HUES48 (cell line): ENCODE measurements around the gene C22orf39.

ENCODE experiments used
- H3K27ac ChIP-seq: one replicate; pipeline ENCODE4 v1.7.0; 2013; ENCODE audit warnings: low read depth, low read length, inconsistent platforms
- H3K27me3 ChIP-seq: 2 replicates; pipeline ENCODE4 v1.6.1; 2013; ENCODE audit warnings: mild to moderate bottlenecking, low read length; ENCODE audit not compliant: control insufficient read depth, insufficient read depth
- H3K36me3 ChIP-seq: 2 replicates; pipeline ENCODE4 v1.6.1; 2013; ENCODE audit warnings: low read length; ENCODE audit not compliant: control insufficient read depth, insufficient read depth
- H3K4me1 ChIP-seq: 2 replicates; pipeline ENCODE4 v1.6.1; 2013; ENCODE audit warnings: mild to moderate bottlenecking, low read length; ENCODE audit not compliant: control insufficient read depth, insufficient read depth
- H3K4me3 ChIP-seq: 2 replicates; pipeline ENCODE4 v1.5.1; 2013; ENCODE audit warnings: mild to moderate bottlenecking, low read depth, low read length
- H3K9ac ChIP-seq: 2 replicates; pipeline ENCODE4 v1.6.1; 2013; ENCODE audit warnings: mild to moderate bottlenecking, low read depth, low read length, moderate library complexity
- H3K9me3 ChIP-seq: 2 replicates; pipeline ENCODE4 v1.6.1; 2013; ENCODE audit warnings: low read length; ENCODE audit not compliant: control insufficient read depth, insufficient read depth

Gene C22orf39

GRCh38 chr22:19463491-19464469, 16.3 kb upstream of the C22orf39 start:
- Histone ChIP-seq H3K27me3 (no peaks in the 10 kb centered on the region), H3K9me3 (no peaks in the 10 kb centered on the region), H3K4me3 (no peak overlapping the region), H3K9ac (no peak overlapping the region), H3K36me3 (peaks cover 86% of the 10 kb centered on the region), H3K27ac (no peak overlapping the region), H3K4me1 (no peaks in the 10 kb centered on the region)

GRCh38 chr22:19463008-19463407, 15.5 kb upstream of the C22orf39 start:
- no peaks in the 10 kb centered on the region for H3K9me3 ChIP-seq
- H3K9ac ChIP-seq: no peak overlapping the region
- peaks cover 85% of the 10 kb centered on the region for H3K36me3 ChIP-seq
- H3K27me3 ChIP-seq: no peaks in the 10 kb centered on the region
- H3K27ac ChIP-seq: no peak overlapping the region
- no peaks in the 10 kb centered on the region for H3K4me1 ChIP-seq
- H3K4me3 ChIP-seq: no peak overlapping the region

GRCh38 chr22:19461506-19461905, 14.0 kb upstream of the C22orf39 start:
- Histone ChIP-seq H3K9ac (no peak overlapping the region), H3K36me3 (peaks cover 84% of the 10 kb centered on the region), H3K27me3 (no peaks in the 10 kb centered on the region), H3K9me3 (no peaks in the 10 kb centered on the region), H3K4me1 (no peaks in the 10 kb centered on the region), H3K27ac (no peak overlapping the region), H3K4me3 (no peak overlapping the region)

GRCh38 chr22:19460036-19460435, 12.5 kb upstream of the C22orf39 start:
- H3K36me3 ChIP-seq: peaks cover 84% of the 10 kb centered on the region

GRCh38 chr22:19457828-19458428, 10.4 kb upstream of the C22orf39 start:
- H3K36me3 ChIP-seq: peaks cover 84% of the 10 kb centered on the region
- no peaks in the 10 kb centered on the region for H3K9me3 ChIP-seq
- H3K4me3 ChIP-seq: no peak overlapping the region
- no peaks in the 10 kb centered on the region for H3K4me1 ChIP-seq
- no peak overlapping the region for H3K27ac ChIP-seq
- H3K27me3 ChIP-seq: no peaks in the 10 kb centered on the region
- no peak overlapping the region for H3K9ac ChIP-seq

More at GRCh38 chr22:19460036-19460435, 12.5 kb upstream of the C22orf39 start:
- Histone ChIP-seq H3K9ac (no peak overlapping the region), H3K27me3 (no peaks in the 10 kb centered on the region), H3K27ac (no peak overlapping the region), H3K9me3 (no peaks in the 10 kb centered on the region), H3K4me1 (no peaks in the 10 kb centered on the region), H3K4me3 (no peak overlapping the region)

- no peak overlapping the region for H3K4me3 ChIP-seq
- no peak overlapping the region for H3K27ac ChIP-seq
- H3K27me3 ChIP-seq: no peaks in the 10 kb centered on the region
- peaks cover 89% of the 10 kb centered on the region for H3K36me3 ChIP-seq
- no peaks in the 10 kb centered on the region for H3K9me3 ChIP-seq
- H3K4me1 ChIP-seq: no peaks in the 10 kb centered on the region
- H3K9ac ChIP-seq: no peak overlapping the region
Measured at GRCh38 chr22:19456541-19456940, 9.0 kb upstream of the C22orf39 start.

- H3K36me3 ChIP-seq: peaks cover 89% of the 10 kb centered on the region
- no peak overlapping the region for H3K4me3 ChIP-seq
- H3K27ac ChIP-seq: no peak overlapping the region
- H3K9me3 ChIP-seq: no peaks in the 10 kb centered on the region
- no peak overlapping the region for H3K9ac ChIP-seq
- H3K27me3 ChIP-seq: no peaks in the 10 kb centered on the region
- no peaks in the 10 kb centered on the region for H3K4me1 ChIP-seq
Measured at GRCh38 chr22:19455585-19456370, 8.3 kb upstream of the C22orf39 start.

- H3K27me3 ChIP-seq: no peaks in the 10 kb centered on the region
- H3K9ac ChIP-seq: no peak overlapping the region
- H3K9me3 ChIP-seq: no peaks in the 10 kb centered on the region
- H3K27ac ChIP-seq: no peak overlapping the region
- H3K4me1 ChIP-seq: no peaks in the 10 kb centered on the region
- peaks cover 91% of the 10 kb centered on the region for H3K36me3 ChIP-seq
- H3K4me3 ChIP-seq: no peak overlapping the region
Measured at GRCh38 chr22:19455033-19455432, 7.5 kb upstream of the C22orf39 start.

GRCh38 chr22:19454156-19454555, 6.6 kb upstream of the C22orf39 start:
- H3K36me3 ChIP-seq: peaks cover 97% of the 10 kb centered on the region
- H3K27ac ChIP-seq: no peak overlapping the region
- no peak overlapping the region for H3K4me3 ChIP-seq
- no peaks in the 10 kb centered on the region for H3K27me3 ChIP-seq
- H3K4me1 ChIP-seq: no peaks in the 10 kb centered on the region; the same call in 1 of the 2 replicates
- H3K9me3 ChIP-seq: no peaks in the 10 kb centered on the region
- no peak overlapping the region for H3K9ac ChIP-seq

GRCh38 chr22:19453718-19454117, 6.2 kb upstream of the C22orf39 start:
- Histone ChIP-seq H3K36me3 (peaks cover 95% of the 10 kb centered on the region), H3K27me3 (no peaks in the 10 kb centered on the region), H3K4me1 (no peaks in the 10 kb centered on the region; the same call in 1 of the 2 replicates), H3K27ac (no peak overlapping the region), H3K4me3 (no peak overlapping the region), H3K9me3 (no peaks in the 10 kb centered on the region), H3K9ac (no peak overlapping the region)
